GM20431 (cell line): ENCODE data around the gene NCOA3.

Source experiments
- in situ Hi-C: fragments of 300-500 bp; cut with MseI, MboI; formaldehyde crosslinking; loops from one replicate; pipeline ENCODE4 v1.15.0; 2020; ENCODE audit warnings: low sequenced_read_pairs; ENCODE audit not compliant: unreplicated experiment

Gene NCOA3

DNA sequence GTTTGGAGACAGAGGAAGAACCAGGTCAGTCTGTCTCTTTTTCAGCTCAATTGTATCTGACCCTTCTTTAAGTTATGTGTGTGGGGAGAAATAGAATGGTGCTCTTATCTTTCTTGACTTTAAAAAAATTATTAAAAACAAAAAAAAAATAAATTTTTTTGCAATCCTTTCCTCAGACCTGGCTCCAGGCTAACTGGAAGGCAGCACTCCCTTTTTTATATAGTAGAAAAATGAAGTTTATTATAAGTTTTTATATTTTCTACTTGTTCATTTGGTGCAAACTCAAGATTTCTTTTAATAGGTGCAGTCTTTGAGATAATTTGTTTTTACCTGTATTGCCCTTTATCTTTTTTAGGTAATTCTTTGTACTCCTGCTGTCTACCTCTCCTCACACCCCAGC, 153.9 kb downstream of the NCOA3 start:
- in situ Hi-C loops: no loop called here

- in situ Hi-C loops: no loop called here
Observed at GRCh38 chr20:47656318-47656717, 154.6 kb downstream of the NCOA3 start.

DNA sequence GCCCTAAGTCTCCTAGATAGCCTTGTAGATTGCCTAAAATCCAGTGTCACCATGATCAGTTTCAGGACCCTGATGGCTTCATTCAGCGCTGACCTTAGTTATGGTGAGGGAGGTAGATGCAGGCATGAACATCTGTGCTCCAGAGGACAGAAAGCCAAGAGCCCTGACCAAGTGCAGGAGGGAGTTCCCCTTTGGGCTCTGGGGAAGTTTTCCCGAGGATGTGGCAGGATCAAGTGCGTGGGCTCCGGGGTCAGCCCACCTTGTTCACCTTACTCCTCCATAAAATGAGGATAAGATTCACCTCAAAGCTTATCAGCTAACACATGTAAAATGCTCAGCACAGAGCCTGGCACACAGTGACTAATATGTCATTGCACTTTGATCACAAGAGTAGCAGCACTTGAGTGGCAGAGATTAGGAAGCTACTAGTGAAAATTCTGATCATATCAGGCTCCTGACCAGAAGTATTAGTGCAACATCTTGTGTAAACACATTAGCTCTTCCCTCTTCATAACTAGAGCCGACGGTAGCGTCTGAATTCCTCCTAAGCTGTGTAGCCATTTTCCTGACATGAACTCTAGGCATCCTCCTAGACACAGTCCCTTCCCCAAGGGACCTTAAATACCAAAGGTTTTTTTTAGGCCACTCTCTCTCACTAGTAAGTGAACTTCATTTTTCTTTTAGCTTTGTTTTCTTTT, 158.4 kb downstream of the NCOA3 start:
- in situ Hi-C loops: no loop called here

DNA sequence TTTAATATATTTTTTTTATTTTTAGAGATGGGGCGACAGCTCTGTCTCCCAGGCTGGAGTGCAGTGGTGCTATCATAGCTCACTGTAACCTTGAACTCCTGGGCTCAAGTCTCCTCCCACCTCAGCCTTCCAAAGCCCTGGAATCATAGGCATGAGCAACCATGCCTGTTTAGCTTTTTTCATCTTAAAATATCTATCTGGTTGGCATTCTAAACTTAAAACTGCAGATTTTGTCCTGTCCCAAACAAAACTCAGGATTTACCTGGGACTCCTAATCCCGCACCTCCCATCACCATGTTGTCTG, 158.9 kb downstream of the NCOA3 start:
- in situ Hi-C loops: no loop called here

DNA sequence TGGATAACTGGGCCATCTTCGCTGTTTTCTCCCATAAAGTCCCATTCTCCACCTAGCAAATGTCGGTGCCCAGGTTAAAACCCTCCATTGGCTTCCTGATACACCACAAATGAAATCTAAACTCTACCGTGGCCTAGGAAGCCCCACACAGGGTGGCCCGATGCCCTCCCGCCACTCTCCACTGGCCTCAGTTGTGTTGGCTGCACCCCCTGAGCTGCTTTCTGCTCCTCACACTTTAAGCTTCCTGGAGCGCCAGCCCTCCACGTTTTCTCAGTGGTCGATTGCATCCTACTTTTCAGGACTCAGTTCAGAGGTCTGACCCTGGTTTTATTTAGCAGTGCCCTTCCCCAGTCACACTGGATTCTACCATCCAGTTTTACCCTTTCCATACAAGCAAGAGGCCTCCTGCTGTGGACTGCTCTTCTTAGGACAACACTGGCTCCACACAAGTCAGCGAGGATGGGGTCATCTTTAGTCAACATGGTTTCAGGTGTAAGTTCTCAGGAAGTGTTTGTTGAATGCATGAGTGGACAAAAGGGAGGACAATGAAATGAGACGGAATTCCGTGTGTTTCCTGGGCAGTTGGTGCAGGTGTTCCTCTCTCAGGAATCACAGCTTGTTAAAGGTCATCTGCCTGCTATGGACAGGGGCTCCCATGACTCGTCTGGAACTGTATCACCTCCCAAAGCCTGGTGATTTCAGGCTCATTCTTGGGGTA, 159.5 kb downstream of the NCOA3 start:
- in situ Hi-C loops: no loop called here

DNA sequence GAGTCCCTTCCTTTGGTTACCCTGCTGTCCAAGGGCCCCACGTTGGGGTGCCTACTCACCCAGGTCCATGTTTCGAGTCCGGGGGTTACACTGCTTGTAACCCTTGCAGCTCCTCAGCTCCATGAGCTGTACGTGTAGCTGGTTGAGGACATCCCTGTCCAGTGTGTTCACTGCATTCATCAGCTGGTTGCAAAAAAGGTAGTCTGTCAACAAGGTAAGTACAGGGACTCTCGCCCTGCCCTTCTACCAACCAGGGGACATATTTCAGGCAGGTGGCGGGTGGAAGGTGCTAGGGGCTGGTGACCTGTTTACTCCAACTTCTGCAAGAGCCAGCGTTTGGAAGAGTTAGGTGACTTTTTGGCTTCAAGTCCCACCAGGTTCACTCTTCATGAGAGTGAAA, 160.0 kb downstream of the NCOA3 start:
- in situ Hi-C loops: no loop called here

DNA sequence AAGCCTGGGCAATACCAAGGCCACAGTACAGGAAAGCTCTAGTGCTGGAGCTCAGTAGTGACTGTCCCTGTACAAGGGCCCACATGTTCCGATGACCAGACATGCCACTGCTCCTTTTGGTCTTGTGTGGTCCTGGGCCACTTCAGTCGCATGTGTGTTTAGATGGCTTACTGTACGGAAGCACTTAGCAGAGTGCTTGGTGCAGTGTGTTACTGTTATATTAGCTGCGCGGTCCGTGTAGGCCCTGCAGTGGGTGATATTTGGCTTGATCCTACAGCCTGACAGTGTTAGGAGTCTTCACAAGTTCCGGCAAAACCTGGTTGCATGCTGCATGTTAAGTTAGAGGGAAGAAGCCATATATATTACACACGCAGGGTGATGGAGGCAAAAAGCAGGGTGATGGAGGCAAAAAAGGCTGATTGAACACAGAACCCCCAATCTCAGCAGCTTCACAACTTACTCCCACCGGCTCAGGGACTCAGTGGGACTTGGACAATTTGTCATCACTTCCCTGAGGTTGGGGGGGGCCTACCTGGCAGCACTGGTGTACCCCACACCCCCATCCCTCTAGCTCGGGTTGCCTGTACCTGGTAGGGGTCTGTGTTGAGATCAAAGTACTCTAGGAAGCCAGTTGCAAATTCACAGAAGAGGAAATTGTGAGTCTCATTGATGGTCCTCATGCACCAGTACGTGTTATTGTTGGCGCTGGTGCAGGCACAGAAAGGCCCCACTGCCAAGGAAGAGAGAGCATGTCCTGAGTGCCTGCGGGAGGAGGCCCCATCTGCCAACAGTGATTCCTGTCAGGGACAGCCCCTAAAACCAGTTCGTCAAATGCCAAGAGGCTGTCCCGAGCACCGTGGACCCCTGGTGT, 161.0 kb downstream of the NCOA3 start:
- in situ Hi-C loops: no loop called here

DNA sequence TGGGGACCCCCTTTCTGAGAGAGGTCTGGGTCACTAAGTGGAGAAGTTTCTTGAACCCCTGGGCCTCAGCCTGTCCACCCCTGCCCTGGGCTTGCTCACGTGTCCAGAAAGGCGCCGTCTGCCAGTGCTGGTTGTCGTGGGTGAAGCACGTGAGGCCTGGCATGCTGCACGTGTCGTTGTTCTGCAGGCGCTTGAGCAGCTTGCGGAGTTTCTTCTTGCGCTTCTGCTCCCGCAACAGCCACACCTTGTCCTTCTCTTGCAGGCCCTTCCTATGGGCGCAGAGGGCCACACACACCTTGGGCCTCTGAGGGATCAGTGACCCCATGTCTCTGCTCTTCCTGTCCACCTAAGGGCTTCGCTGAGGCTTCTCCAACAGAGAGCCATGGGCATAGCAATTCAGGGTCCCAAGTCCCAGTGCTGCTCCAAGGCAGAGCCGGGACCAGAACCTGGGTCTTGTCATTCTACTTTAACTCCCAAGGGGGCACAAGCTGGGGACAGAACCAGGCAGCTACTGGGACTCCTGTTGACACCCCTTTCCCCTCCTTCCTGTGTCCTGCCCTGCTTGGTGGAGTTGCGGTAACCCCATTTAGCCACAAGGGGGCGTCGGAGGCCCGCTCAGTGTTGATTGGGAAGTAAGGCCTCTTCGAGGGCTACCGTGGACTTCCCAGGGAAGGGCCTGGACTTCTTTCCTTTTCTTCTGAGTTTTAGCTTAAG, 161.8 kb downstream of the NCOA3 start:
- in situ Hi-C loops: no loop called here

DNA sequence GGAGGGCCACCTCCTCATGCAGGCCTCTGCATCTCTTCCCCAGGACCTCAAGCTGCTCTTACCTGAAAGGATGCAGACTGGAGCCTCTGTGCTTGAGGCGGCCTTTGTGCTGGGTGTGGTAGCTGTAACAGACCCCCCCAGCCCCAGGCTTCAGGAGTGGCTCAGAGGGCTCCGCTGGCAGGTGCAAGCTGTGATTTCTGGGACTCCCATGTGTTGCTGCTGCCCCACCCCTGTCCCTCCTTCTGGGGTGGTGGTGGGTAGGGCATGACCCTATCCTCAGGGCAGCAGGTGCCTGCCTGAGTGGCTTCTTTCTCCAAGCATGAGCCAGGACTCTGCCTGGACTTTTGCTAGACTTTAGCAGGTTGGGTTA, 162.4 kb downstream of the NCOA3 start:
- in situ Hi-C loops: no loop called here

- in situ Hi-C loops: no loop called here
Observed at GRCh38 chr20:47664744-47665143, 163.1 kb downstream of the NCOA3 start.

DNA sequence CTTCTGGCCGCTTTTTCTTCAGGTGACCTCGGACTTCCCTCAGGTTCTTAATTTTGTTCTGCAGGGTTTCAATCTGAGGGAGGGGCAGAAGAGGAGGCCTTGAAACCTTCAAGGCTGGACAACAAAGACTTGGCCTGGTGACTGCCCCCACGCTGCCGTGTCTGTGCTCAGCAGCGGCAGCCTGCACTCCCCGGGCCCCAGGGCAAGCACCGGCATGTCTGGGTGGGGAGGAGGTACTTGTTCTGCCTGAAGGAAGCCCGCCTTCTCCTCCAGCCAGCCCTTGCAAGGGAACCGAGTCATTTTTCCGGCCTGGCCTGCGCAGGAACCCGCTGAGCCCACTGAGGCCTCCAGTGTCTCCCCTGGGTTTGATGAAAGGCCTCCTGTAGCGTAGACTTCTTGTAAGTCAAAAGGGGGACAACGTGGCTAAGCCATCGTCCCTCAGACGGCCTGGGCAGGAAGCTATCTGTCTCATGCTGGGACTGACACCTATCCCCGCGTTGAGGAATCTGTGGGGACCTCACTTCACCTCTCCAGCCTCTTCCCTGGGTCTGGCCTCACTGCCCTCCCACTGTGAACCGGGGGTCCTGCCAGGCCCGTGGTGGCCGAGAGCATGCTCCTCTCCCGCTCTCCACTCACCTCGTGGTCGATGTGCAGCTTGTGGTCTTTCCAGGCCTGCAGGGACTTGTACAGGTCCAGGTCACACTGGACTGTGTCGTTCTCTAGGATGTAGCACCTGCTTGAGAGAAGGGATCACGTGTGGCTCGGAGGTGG, 163.7 kb downstream of the NCOA3 start:
- in situ Hi-C loops: no loop called here

GRCh38 chr20:47666304-47666703, 164.6 kb downstream of the NCOA3 start:
- in situ Hi-C loops: no loop called here

GRCh38 chr20:47667086-47667485, 165.4 kb downstream of the NCOA3 start:
- in situ Hi-C loops: no loop called here

DNA sequence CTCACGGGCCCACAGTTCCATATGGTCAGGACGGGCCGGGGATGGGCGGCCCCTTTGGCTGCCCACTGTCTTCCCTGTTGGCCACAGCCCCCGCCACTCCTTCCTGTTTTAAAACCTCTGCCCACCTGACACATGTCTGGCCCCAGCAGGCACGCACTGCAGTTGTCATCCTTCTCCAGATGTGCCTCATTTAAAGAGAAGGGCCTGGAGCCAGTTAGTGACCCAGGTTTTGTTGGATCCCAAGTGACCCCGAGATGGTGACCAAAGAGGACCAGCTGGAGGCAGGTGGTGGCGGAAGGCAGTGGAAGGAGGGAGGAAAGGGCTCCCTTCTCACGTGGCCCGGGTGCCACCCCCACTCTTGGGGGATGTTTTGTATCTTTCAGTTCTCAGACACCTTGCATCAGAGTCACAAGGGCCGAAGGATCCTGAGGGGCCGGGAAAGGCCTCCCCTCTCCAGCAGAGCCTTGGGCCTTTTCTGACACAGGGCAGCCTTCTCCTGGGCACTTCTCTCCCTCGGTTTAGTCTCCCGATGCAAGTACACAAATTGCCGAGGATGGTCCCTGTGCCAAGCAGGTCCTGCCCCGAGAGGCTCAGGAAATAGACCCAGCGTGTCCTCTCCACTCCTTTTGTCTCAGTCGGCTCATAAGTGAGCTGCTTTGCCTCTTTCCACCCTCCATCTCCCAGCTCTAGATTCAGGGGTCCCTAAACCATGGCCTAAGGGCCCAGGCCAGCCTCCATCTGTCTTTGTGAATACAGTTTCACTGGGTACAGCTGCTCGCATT, 166.0 kb downstream of the NCOA3 start:
- in situ Hi-C loops: no loop called here

DNA sequence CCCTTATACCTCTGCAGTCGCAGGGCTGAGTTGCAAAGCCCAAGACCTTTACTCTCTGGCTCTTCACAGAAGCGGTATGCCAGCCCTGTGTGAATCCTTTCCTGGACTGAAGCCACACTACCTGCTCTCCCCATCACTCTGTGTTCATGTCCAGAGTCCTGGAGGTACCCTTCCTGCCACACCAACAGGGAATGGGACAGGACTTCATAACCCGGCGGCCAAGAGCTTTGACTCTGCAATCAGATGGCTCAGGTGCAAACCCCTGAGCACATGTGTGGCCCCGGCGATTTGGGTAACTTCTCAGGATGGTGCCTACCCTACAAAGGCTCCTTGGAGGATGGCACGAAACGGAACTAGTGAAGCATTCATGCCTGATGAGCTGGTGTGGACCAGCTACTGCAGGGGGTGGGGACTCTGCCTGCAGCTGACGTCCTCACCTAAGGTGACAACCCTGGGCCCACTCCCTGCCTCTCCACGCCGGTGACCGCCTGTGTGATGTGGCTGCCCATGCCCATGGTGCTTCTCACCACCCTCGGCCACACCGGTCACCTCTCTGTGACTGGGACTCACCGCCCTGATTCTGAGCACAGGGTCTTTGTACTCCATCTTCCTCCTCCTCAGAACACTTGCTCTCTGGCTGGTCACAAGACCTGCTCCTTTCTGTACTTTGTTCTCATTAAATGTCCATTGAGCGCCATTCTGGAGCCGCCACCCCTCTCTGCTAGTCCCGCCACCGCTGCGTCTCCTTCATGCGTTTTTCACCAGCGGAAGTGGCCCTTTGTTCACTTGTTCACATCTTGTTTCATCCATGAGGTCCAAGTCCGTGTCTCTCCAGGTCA, 166.8 kb downstream of the NCOA3 start:
- in situ Hi-C loops: no loop called here

DNA sequence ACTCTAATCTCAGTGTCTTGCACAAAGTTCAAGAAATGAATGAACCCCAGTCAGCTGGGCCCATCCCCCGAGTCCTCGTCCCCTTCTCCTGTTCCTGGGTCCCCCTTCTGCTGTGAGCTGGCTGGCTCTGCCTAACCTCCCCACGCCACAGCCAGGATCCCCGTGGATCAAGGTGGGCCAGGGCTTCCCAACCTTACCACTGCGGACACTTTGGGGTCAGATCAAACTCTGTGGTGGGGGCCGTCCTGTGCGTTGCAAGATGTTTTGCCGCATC, 167.4 kb downstream of the NCOA3 start:
- in situ Hi-C loops: no loop called here

DNA sequence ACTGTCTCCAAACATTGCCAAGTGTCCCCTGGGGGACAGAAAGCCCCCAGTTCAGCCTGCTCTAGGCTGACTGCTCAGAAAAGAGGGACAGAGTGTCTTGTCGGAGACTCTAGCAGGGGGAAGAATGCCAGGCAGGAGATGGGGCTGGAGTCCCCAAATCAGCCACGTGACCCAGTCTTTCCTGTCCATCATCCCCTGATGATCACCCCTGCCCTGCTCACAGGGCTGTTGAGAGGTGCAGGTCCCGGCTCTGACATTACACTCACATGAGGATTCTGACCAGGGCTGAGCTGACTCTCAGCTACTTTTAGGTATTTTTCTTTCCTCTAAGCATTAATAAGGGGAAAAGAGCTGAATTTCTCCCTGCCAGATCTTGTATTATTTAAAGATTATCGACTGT, 167.8 kb downstream of the NCOA3 start:
- in situ Hi-C loops: no loop called here
